DND-41 (cell line): ENCODE data around the gene SMARCB1.

Source experiments
- ATAC-seq: fragments of 200-7000 bp; cut with Tn5 transposase; 3 replicates; pipeline ENCODE4 v1.9.1; 2021; ENCODE audit warnings: low read depth; ENCODE audit not compliant: insufficient read depth
- DNase-seq: peaks from one replicate; pipeline ENCODE4 v3.0.0-alpha.2; 2020
- H2AFZ ChIP-seq: 2 replicates; pipeline ENCODE4 v1.6.0; 2012; ENCODE audit warnings: low read depth, low read length
- H3K27ac ChIP-seq: 2 replicates; pipeline ENCODE4 v1.5.1; 2012; ENCODE audit warnings: low read length, inconsistent platforms
- H3K27me3 ChIP-seq: fragments of 200-600 bp; sonication (generic); 2 replicates; pipeline ENCODE4 v1.6.0; 2012; ENCODE audit warnings: low read length, mild to moderate bottlenecking, inconsistent platforms; ENCODE audit not compliant: insufficient read depth, poor library complexity
- H3K36me3 ChIP-seq: 2 replicates; pipeline ENCODE4 v1.5.1; 2012; ENCODE audit warnings: low read length, inconsistent platforms; ENCODE audit not compliant: insufficient read depth
- H3K4me1 ChIP-seq: 2 replicates; pipeline ENCODE4 v1.5.1; 2012; ENCODE audit warnings: mild to moderate bottlenecking, low read length; ENCODE audit not compliant: insufficient read depth
- H3K4me2 ChIP-seq: 2 replicates; pipeline ENCODE4 v1.6.0; 2012; ENCODE audit warnings: mild to moderate bottlenecking, moderate library complexity, low read length, inconsistent platforms; ENCODE audit not compliant: insufficient read depth
- H3K4me3 ChIP-seq, 2 experiments: fragments of 200-600 bp in 1 of 2; shearing (Covaris generic) in 1 of 2; 2 replicates each; pipeline ENCODE4 v1.5.1; 2012 to 2016; ENCODE audit warnings: inconsistent platforms in 2 of 2, low read length in 2 of 2, mild to moderate bottlenecking in 2 of 2, low read depth in 1 of 2, moderate library complexity in 1 of 2
- H3K79me2 ChIP-seq: 2 replicates; pipeline ENCODE4 v1.6.0; 2012; ENCODE audit warnings: low read length, inconsistent platforms; ENCODE audit not compliant: insufficient read depth
- H3K9ac ChIP-seq: 2 replicates; pipeline ENCODE4 v1.6.0; 2012; ENCODE audit warnings: low read depth, mild to moderate bottlenecking, inconsistent platforms, low read length, moderate library complexity
- H3K9me3 ChIP-seq: 2 replicates; pipeline ENCODE4 v1.5.1; 2012; ENCODE audit warnings: low read length, moderate library complexity, mild to moderate bottlenecking, inconsistent platforms; ENCODE audit not compliant: insufficient read depth, severe bottlenecking
- H4K20me1 ChIP-seq: 2 replicates; pipeline ENCODE4 v1.6.0; 2012; ENCODE audit warnings: low read length; ENCODE audit not compliant: insufficient read depth
- CTCF ChIP-seq: IDR thresholded peaks from 2 replicates; pipeline ENCODE4 v1.5.1; 2012; ENCODE audit warnings: borderline replicate concordance, low read length, moderate library complexity, mild to moderate bottlenecking; ENCODE audit not compliant: poor library complexity, severe bottlenecking; ENCODE audit errors: extremely low read depth
- EZH2 ChIP-seq: IDR thresholded peaks from 3 replicates; pipeline ENCODE4 v1.6.1; 2012; ENCODE audit warnings: borderline replicate concordance, low read depth, mild to moderate bottlenecking, moderate library complexity, low read length, inconsistent platforms; ENCODE audit not compliant: severe bottlenecking

The SMARCB1 gene

GRCh38 chr22:23820748-23821211 is 34.0 kb downstream of the SMARCB1 start:
- Histone ChIP-seq H2AFZ (no peak overlapping the region), H3K4me3 (no peak overlapping the region), H3K4me2 (no peak overlapping the region), H3K4me1 (peaks cover 13% of the 10 kb centered on the region), H3K27me3 (no peaks in the 10 kb centered on the region), H3K9ac (no peak overlapping the region), H3K9me3 (no peaks in the 10 kb centered on the region), H4K20me1 (peaks cover 4% of the 10 kb centered on the region), H3K36me3 (peaks cover 97% of the 10 kb centered on the region), H3K79me2 (no peaks in the 10 kb centered on the region), H3K27ac (peak overlapping the region; percentile 42; the same call in 1 of the 2 replicates)
- TF ChIP-seq EZH2 (no peak), CTCF (no peak)
- ATAC-seq: peak; percentile 56; the same call in 1 of the 3 replicates
- DNase-seq: no peak

- no peak overlapping the region for H3K4me3 ChIP-seq
- TF ChIP-seq CTCF: no peak
- no peak for TF ChIP-seq EZH2
- H3K27me3 ChIP-seq: no peaks in the 10 kb centered on the region
- peaks cover 27% of the 10 kb centered on the region for H3K4me1 ChIP-seq
- H3K27ac ChIP-seq: no peak overlapping the region
- peaks cover 97% of the 10 kb centered on the region for H3K36me3 ChIP-seq
- no peaks in the 10 kb centered on the region for H3K79me2 ChIP-seq
- H3K9ac ChIP-seq: no peak overlapping the region
- H4K20me1 ChIP-seq: peaks cover 8% of the 10 kb centered on the region
- ATAC-seq: no peak
- H3K9me3 ChIP-seq: no peaks in the 10 kb centered on the region
- H2AFZ ChIP-seq: no peak overlapping the region
- H3K4me2 ChIP-seq: no peak overlapping the region
- no peak for DNase-seq
These were observed 35.4 kb downstream of the SMARCB1 start for GRCh38 chr22:23822101-23822671.

- no peak overlapping the region for H3K4me3 ChIP-seq
- H3K36me3 ChIP-seq: peaks cover 94% of the 10 kb centered on the region
- H2AFZ ChIP-seq: no peak overlapping the region
- DNase-seq: no peak
- H3K9me3 ChIP-seq: no peaks in the 10 kb centered on the region
- no peaks in the 10 kb centered on the region for H3K27me3 ChIP-seq
- H3K4me1 ChIP-seq: peaks cover 31% of the 10 kb centered on the region
- ATAC-seq: no peak
- no peak for TF ChIP-seq CTCF
- no peak for TF ChIP-seq EZH2
- H3K9ac ChIP-seq: no peak overlapping the region
- H3K79me2 ChIP-seq: peaks cover 5% of the 10 kb centered on the region; the same call in 1 of the 2 replicates
- H3K4me2 ChIP-seq: no peak overlapping the region
- no peak overlapping the region for H3K27ac ChIP-seq
- H4K20me1 ChIP-seq: peaks cover 12% of the 10 kb centered on the region
These were observed 36.6 kb downstream of the SMARCB1 start for GRCh38 chr22:23823331-23823791.
